H1 (cell line): ENCODE data around the gene PRKCD. TPM values are rescaled to one million over a fixed set of nuclear protein-coding genes. Genes with fewer than 3 reads are reported as not detected.

Source experiments
- CTCF ChIA-PET: fragments of 300-600 bp; sonication (Branson Sonifier 250); formaldehyde crosslinking; loops from one replicate; lab custom pipeline; 2021; ENCODE audit not compliant: partially characterized antibody; lab: Charles Lee
- POLR2A ChIA-PET: fragments of 300-600 bp; sonication (Branson Sonifier 250); formaldehyde crosslinking; loops from one replicate; lab custom pipeline; 2021; ENCODE audit warnings: inconsistent platforms; ENCODE audit not compliant: partially characterized antibody; lab: Charles Lee
- DNase-seq, 2 experiments: peaks; one replicate each; pipeline versions ENCODE4 v3.0.0 to v3.0.0-alpha.2; 2010 to 2022; ENCODE audit warnings: low spot score in 2 of 2, low read depth in 1 of 2, mixed read lengths in 1 of 2
- FAIRE-seq: peaks from 2 replicates; lab custom pipeline; 2011; peaks lifted over from hg19 to GRCh38; lab: Jason Lieb, UNC
- H2AFZ ChIP-seq: 2 replicates; pipeline ENCODE4 v1.8.1; 2012; ENCODE audit warnings: low read length, inconsistent platforms
- H2AK5ac ChIP-seq: 2 replicates; pipeline ENCODE4 v1.6.1; 2013; ENCODE audit warnings: low read depth, low read length
- H2BK120ac ChIP-seq: replicated peaks from 2 replicates; pipeline ENCODE3; 2013; ENCODE audit warnings: low read depth, low read length, inconsistent platforms
- H2BK12ac ChIP-seq: 2 replicates; pipeline ENCODE4 v1.6.1; 2013; ENCODE audit warnings: low read depth, low read length
- H2BK15ac ChIP-seq: 2 replicates; pipeline ENCODE4 v1.6.1; 2013; ENCODE audit warnings: low read length
- H2BK20ac ChIP-seq: 2 replicates; pipeline ENCODE4 v1.6.1; 2013; ENCODE audit warnings: low read length
- H2BK5ac ChIP-seq: 2 replicates; pipeline ENCODE4 v1.6.1; 2013; ENCODE audit warnings: low read depth, low read length
- H3K14ac ChIP-seq: 2 replicates; pipeline ENCODE4 v1.6.1; 2013; ENCODE audit warnings: inconsistent platforms; ENCODE audit not compliant: insufficient read length
- H3K18ac ChIP-seq: 2 replicates; pipeline ENCODE4 v1.6.1; 2013; ENCODE audit warnings: low read length; ENCODE audit errors: extremely low read depth
- H3K23ac ChIP-seq: 2 replicates; pipeline ENCODE4 v1.6.1; 2013; ENCODE audit warnings: inconsistent platforms; ENCODE audit not compliant: insufficient read length
- H3K23me2 ChIP-seq: 2 replicates; pipeline ENCODE4 v1.6.1; 2013; ENCODE audit warnings: low read depth, low read length
- H3K27ac ChIP-seq: 2 replicates; pipeline ENCODE4 v1.6.1; 2011; ENCODE audit warnings: low read depth, low read length, inconsistent platforms
- H3K27me3 ChIP-seq, 4 experiments: replicated peaks in 1 of 4; 1 replicate in 1 of 4; 2 replicates in 3 of 4; pipeline versions ENCODE4 v1.6.1 to v1.8.1; 2011 to 2013; ENCODE audit warnings: low read length in 3 of 4, mild to moderate bottlenecking in 3 of 4, inconsistent platforms in 2 of 4, mixed read lengths in 2 of 4, moderate library complexity in 1 of 4; ENCODE audit not compliant: control insufficient read depth in 3 of 4, insufficient read depth in 3 of 4; ENCODE audit errors: extremely low read depth in 1 of 4
- H3K36me3 ChIP-seq, 4 experiments: 2 replicates each; pipeline versions ENCODE4 v1.6.1 to v1.8.1; 2011 to 2013; ENCODE audit warnings: mild to moderate bottlenecking in 4 of 4, low read length in 3 of 4, moderate library complexity in 2 of 4, control low read depth in 1 of 4, inconsistent platforms in 1 of 4; ENCODE audit not compliant: insufficient read depth in 4 of 4, control insufficient read depth in 2 of 4
- H3K4ac ChIP-seq: replicated peaks from 2 replicates; pipeline ENCODE3; 2013; ENCODE audit warnings: low read length, low read depth, mixed read lengths, inconsistent platforms; ENCODE audit not compliant: insufficient read length
- H3K4me1 ChIP-seq, 4 experiments: replicated peaks in 1 of 4; 1 replicate in 1 of 4; 2 replicates in 3 of 4; pipeline versions ENCODE4 v1.6.1 to v1.8.1; 2011 to 2013; ENCODE audit warnings: low read length in 3 of 4, inconsistent platforms in 2 of 4, mixed read lengths in 1 of 4; ENCODE audit not compliant: insufficient read depth in 4 of 4, control insufficient read depth in 3 of 4
- H3K4me2 ChIP-seq, 2 experiments: 2 replicates each; pipeline versions ENCODE4 v1.6.1 to v1.8.1; 2011 to 2013; ENCODE audit warnings: low read depth in 2 of 2, low read length in 2 of 2, control low read depth in 1 of 2, inconsistent platforms in 1 of 2, mild to moderate bottlenecking in 1 of 2; ENCODE audit not compliant: insufficient read depth in 1 of 2
- H3K4me3 ChIP-seq, 4 experiments: fragments of 200-600, 300-600 bp in 1 of 4; sonication (generic), shearing (Covaris generic), sonication (Bioruptor Twin) in 1 of 4; 2 replicates each; pipeline versions ENCODE4 v1.5.1 to v1.8.1; 2011 to 2016; ENCODE audit warnings: low read length in 4 of 4, low read depth in 3 of 4, control low read depth in 2 of 4, inconsistent platforms in 2 of 4, mild to moderate bottlenecking in 2 of 4, mixed read lengths in 1 of 4, moderate library complexity in 1 of 4; ENCODE audit not compliant: insufficient read depth in 2 of 4; ENCODE audit errors: extremely low read depth in 1 of 4
- H3K56ac ChIP-seq: replicated peaks from 2 replicates; pipeline ENCODE3; 2013; ENCODE audit warnings: low read depth, mild to moderate bottlenecking, mixed read lengths, low read length, inconsistent platforms; ENCODE audit not compliant: insufficient read length
- H3K79me1 ChIP-seq: 2 replicates; pipeline ENCODE4 v1.6.1; 2013; ENCODE audit warnings: low read depth, low read length, control low read depth
- H3K79me2 ChIP-seq, 2 experiments: 2 replicates each; pipeline versions ENCODE4 v1.6.1 to v1.8.1; 2012 to 2013; ENCODE audit warnings: low read length in 2 of 2, mild to moderate bottlenecking in 2 of 2, inconsistent platforms in 1 of 2; ENCODE audit not compliant: insufficient read depth in 2 of 2, control insufficient read depth in 1 of 2
- H3K9ac ChIP-seq, 4 experiments: replicated peaks in 1 of 4; 1 replicate in 1 of 4; 2 replicates in 3 of 4; pipeline versions ENCODE4 v1.6.1 to v1.8.1; 2011 to 2013; ENCODE audit warnings: low read depth in 3 of 4, low read length in 3 of 4, control low read depth in 2 of 4, mild to moderate bottlenecking in 2 of 4, moderate library complexity in 2 of 4, inconsistent platforms in 1 of 4; ENCODE audit errors: extremely low read depth in 1 of 4
- H3K9me3 ChIP-seq, 2 experiments: 2 replicates each; pipeline versions ENCODE4 v1.6.1 to v1.8.1; 2012 to 2013; ENCODE audit warnings: mild to moderate bottlenecking in 2 of 2, moderate library complexity in 2 of 2, control low read depth in 1 of 2, inconsistent platforms in 1 of 2, low read depth in 1 of 2, low read length in 1 of 2, mixed read lengths in 1 of 2; ENCODE audit not compliant: insufficient read depth in 2 of 2
- H4K20me1 ChIP-seq, 2 experiments: replicated peaks in 1 of 2; 2 replicates each; pipeline versions ENCODE3 to v1.8.1; 2011 to 2013; ENCODE audit warnings: inconsistent platforms in 2 of 2, low read length in 2 of 2, mild to moderate bottlenecking in 1 of 2; ENCODE audit not compliant: insufficient read depth in 2 of 2, control insufficient read depth in 1 of 2
- H4K5ac ChIP-seq: 2 replicates; pipeline ENCODE4 v1.6.1; 2013; ENCODE audit warnings: low read length, low read depth, mixed read lengths, inconsistent platforms; ENCODE audit not compliant: insufficient read length
- H4K8ac ChIP-seq: 2 replicates; pipeline ENCODE4 v1.8.0; 2013; ENCODE audit warnings: mild to moderate bottlenecking, moderate library complexity, low read length, inconsistent platforms; ENCODE audit not compliant: insufficient read depth; ENCODE audit errors: extremely low read depth
- H4K91ac ChIP-seq: replicated peaks from 2 replicates; pipeline ENCODE3; 2013; ENCODE audit warnings: low read length, mixed read lengths, inconsistent platforms; ENCODE audit not compliant: insufficient read length
- POLR2A ChIP-seq, 2 experiments: IDR thresholded peaks; 1 replicate in 1 of 2; 2 replicates in 1 of 2; pipeline ENCODE4 v1.6.1; 2011; ENCODE audit warnings: low read depth in 2 of 2, low read length in 2 of 2, mild to moderate bottlenecking in 2 of 2; ENCODE audit errors: control extremely low read depth in 1 of 2
- POLR2AphosphoS5 ChIP-seq: IDR thresholded peaks from 2 replicates; pipeline ENCODE4 v1.6.1; 2011; ENCODE audit warnings: low read depth, low read length
- WGBS, 2 experiments: shearing (Covaris generic) in 1 of 2; methylation state at CpG; one replicate each; pipeline versions ENCODE4 v1.1.6 to v1.1.7; 2013 to 2015; ENCODE audit warnings: low lambda C conversion rate in 2 of 2, mixed read lengths in 2 of 2, inconsistent platforms in 1 of 2, low coverage in 1 of 2, missing lambda C conversion rate in 1 of 2; ENCODE audit not compliant: insufficient replicate concordance in 2 of 2, insufficient coverage in 1 of 2, insufficient read length in 1 of 2; ENCODE audit errors: extremely low coverage in 1 of 2, missing lambda C conversion rate in 1 of 2; 5-methylcytosine and 5-hydroxymethylcytosine counted together
- polyA plus RNA-seq, 7 experiments: library from polyadenylated mRNA; depleted of rRNA in 3 of 7; stranded (reverse) in 5 of 7; unstranded in 2 of 7; fragments of >200 nt in 5 of 7; fragments of 200-250 nt in 2 of 7; gene quantifications; 1 replicate in 5 of 7; 2 replicates in 1 of 7; 4 replicates in 1 of 7; pipeline versions ENCODE4 v1.2.1 to v1.2.3, GENCODE V29; 2011 to 2013; ENCODE audit warnings: missing spikeins in 2 of 7, mixed read lengths in 2 of 7
- total RNA-seq: library from RNA; stranded (reverse); fragmentation: NEBNext Ultra II Directional; extraction: Animal tissue kit (Norgen Biotek cat#: 25700); gene quantifications from 2 replicates; pipeline ENCODE4 v1.2.1, GENCODE V29; 2021
- TF ChIP-seq, protein P1 (sequence below), 3 experiments: IDR thresholded peaks; 1 replicate in 2 of 3; 2 replicates in 1 of 3; pipeline versions ENCODE4 v1.5.1 to v1.6.1; 2011; ENCODE audit warnings: low read length in 3 of 3, mild to moderate bottlenecking in 3 of 3, inconsistent platforms in 2 of 3, low read depth in 1 of 3, moderate library complexity in 1 of 3; ENCODE audit not compliant: insufficient read depth in 1 of 3; ENCODE audit errors: control extremely low read depth in 1 of 3

The PRKCD gene
- total and polyA plus RNA-seq, 2 of the 8 experiments (the other 6 are each of a cell fraction or from before 2014, with no cell fraction given), result 22.6 to 23.9 TPM

DNA sequence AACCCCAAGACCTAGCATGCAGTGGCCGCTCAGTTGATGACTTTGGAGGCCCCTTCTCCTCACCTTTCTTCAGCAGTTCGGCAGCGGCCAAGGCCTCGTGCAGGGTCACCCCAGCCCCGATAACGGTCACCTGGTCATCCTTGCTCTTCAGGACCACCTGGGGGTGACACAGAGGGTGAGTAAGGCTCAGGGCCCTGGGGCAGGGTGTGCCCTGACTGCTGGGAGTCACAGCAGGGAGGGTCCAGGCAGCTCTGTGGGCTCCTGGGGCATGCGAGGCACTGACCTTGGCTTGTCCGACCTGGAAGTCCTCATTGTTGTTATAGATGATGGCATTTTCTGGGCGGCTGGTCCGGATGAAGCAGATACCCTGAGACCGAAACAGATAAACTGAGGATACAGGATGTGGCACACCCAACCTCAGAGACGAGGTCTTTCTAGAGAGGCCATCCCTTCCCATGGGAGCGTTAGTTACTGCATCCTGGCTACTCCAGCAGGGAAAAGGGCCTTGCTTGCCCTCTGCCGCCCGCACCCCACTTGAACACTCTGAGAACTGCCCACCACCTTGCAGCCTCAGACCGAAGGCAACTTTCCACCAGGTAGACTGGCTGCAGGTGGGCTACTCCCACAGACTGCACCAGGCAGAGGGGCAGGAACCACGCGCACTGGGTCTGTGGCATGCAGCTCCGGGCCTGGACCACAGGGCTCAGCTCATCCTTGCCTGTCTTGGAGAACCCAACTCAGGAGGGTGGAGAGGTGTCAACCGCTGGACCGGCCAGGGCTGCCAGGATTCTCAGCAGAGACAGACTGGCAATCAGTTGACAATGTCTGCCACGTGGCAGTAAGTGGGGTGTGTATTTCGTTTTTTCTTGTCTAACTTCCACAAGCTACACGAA lies 67.2 kb downstream of the PRKCD start:
- H3K9me3 ChIP-seq, result no peaks in the 10 kb centered on the region
- no peak overlapping the region for H3K4me2 ChIP-seq
- FAIRE-seq (no peak), DNase-seq (no peak)
- H3K23ac ChIP-seq, result no peak overlapping the region
- peaks cover 23 to 65% of the 10 kb centered on the region in 2 experiments for H4K20me1 ChIP-seq
- no peaks in the 10 kb centered on the region for H3K27me3 ChIP-seq
- ChIA-PET POLR2A (interaction anchor here (0.9 to 28.5 kb wide), 2 partner anchors 22 to 46 kb away, joined by 3 to 449 read pairs; partner anchors contain the start of gene TKT), CTCF (interaction anchor here (0.6 to 3.2 kb wide), 10 partner anchors 8 to 297 kb away, joined by 3 to 14 read pairs (median 3); no protein-coding TSS in a partner anchor)
- no peak overlapping the region for H4K91ac ChIP-seq
- H4K8ac ChIP-seq, result no peak overlapping the region; the same call in 1 of the 2 replicates
- TF ChIP-seq, protein P1, sequence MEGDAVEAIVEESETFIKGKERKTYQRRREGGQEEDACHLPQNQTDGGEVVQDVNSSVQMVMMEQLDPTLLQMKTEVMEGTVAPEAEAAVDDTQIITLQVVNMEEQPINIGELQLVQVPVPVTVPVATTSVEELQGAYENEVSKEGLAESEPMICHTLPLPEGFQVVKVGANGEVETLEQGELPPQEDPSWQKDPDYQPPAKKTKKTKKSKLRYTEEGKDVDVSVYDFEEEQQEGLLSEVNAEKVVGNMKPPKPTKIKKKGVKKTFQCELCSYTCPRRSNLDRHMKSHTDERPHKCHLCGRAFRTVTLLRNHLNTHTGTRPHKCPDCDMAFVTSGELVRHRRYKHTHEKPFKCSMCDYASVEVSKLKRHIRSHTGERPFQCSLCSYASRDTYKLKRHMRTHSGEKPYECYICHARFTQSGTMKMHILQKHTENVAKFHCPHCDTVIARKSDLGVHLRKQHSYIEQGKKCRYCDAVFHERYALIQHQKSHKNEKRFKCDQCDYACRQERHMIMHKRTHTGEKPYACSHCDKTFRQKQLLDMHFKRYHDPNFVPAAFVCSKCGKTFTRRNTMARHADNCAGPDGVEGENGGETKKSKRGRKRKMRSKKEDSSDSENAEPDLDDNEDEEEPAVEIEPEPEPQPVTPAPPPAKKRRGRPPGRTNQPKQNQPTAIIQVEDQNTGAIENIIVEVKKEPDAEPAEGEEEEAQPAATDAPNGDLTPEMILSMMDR (IDR thresholded peaks at IDR 0.05; ENCODE audit: control extremely low read depth in 1 of 3, insufficient read depth in 1 of 3, low read depth in 1 of 3, low read length in 3 of 3), result no peak
- peak in 1 of 2 experiments; percentile 21; a peak in 1 of 3 replicates for TF ChIP-seq POLR2A (IDR thresholded peaks at IDR 0.05; ENCODE audit: control extremely low read depth in 1 of 2, low read depth in 2 of 2, low read length in 2 of 2)
- 0 out of 2 replicates have a peak, but pooled peaks have one; percentile 33 for TF ChIP-seq POLR2AphosphoS5
- H3K79me1 ChIP-seq, result peaks cover 3% of the 10 kb centered on the region
- H3K4me3 ChIP-seq, result no peak overlapping the region
- no peak overlapping the region for H2BK12ac ChIP-seq
- H2BK120ac ChIP-seq, result no peak overlapping the region
- no peaks in the 10 kb centered on the region for H3K23me2 ChIP-seq
- peaks cover 75 to 100% (median 96%) of the 10 kb centered on the region in 4 experiments for H3K36me3 ChIP-seq
- no peaks in the 10 kb centered on the region; a peak in 1 of 4 replicates for H3K79me2 ChIP-seq
- WGBS, 2 experiments, result 90% methylated on average over 24 of the region's 24 CpGs; no CpG with 5 or more reads in 1 of the 2 experiments
- H4K5ac ChIP-seq, result no peak overlapping the region
- H3K9ac ChIP-seq, result 0 out of 7 replicates have a peak overlapping the region, but pooled peaks of 1 of the 4 experiments have one; percentile 19
- H2AK5ac ChIP-seq, result no peak overlapping the region
- no peak overlapping the region for H2AFZ ChIP-seq
- H2BK5ac ChIP-seq, result no peak overlapping the region; the same call in 1 of the 2 replicates
- no peaks in the 10 kb centered on the region; a peak in 1 of 7 replicates for H3K4me1 ChIP-seq
- H3K14ac ChIP-seq, result no peak overlapping the region
- H3K18ac ChIP-seq, result no peak overlapping the region
- no peak overlapping the region for H2BK15ac ChIP-seq
- no peak overlapping the region for H3K56ac ChIP-seq
- H3K27ac ChIP-seq, result no peak overlapping the region
- H3K4ac ChIP-seq, result no peak overlapping the region
- no peak overlapping the region for H2BK20ac ChIP-seq
